Suppressor macrophage treated with lipopolysaccharide for 1 hour (primary cell): ENCODE data around the gene MCEE.
A peak's percentile ranks its signal among the peaks of the same experiment; 100 is the strongest.

Source experiments
- DNase-seq, 3 donors: peaks; one replicate each; pipeline ENCODE4 v3.0.0-alpha.2; 2020 to 2022

MCEE gene

GRCh38 chr2:71074893-71075395, 55.1 kb downstream of the MCEE start:
- peak in 2 of 3 donors; percentile 19 to 28 for DNase-seq

DNA sequence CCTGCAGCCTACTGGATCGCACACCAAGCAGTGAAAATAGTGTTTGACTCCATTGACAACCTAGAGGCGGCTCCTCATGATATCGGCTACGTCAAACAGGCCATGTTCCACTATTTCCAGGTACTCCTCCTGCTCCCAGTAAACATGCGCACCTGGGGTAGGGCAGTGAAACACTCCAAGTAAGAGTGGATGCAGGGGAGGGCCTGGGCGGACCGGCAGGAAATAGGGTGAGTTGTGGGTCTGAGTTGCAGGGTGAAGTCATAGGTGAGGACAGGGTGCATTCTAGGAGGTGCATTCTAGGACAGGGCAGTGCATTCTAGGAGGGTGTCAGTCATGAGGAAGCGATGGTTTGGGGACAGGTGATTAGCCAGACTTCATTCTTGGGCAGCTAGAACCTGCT, 56.6 kb downstream of the MCEE start:
- peak in 1 of 3 donors; percentile 15 for DNase-seq

DNA sequence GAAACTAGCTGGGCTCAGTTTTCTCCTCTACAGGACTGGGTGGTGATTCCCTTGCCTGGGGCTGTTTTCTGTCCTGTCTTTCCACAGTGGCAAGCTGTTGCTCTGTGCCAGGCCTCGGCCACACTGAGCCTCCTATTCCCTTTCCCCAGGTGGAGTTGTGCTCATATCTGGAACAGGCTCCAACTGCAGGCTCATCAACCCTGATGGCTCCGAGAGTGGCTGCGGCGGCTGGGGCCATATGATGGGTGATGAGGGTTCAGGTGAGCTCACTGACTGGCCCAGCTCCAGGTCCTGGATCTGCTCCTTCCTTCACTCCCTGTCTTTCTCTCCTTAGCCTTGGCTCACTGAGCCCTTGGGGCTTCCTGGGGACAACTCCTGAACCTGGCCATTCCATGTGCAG, 57.5 kb downstream of the MCEE start:
- peak in 1 of 3 donors; percentile 8 for DNase-seq

GRCh38 chr2:71071681-71072398, 58.2 kb downstream of the MCEE start:
- DNase-seq, result peak; percentile 92 to 99 (median 98)

DNA sequence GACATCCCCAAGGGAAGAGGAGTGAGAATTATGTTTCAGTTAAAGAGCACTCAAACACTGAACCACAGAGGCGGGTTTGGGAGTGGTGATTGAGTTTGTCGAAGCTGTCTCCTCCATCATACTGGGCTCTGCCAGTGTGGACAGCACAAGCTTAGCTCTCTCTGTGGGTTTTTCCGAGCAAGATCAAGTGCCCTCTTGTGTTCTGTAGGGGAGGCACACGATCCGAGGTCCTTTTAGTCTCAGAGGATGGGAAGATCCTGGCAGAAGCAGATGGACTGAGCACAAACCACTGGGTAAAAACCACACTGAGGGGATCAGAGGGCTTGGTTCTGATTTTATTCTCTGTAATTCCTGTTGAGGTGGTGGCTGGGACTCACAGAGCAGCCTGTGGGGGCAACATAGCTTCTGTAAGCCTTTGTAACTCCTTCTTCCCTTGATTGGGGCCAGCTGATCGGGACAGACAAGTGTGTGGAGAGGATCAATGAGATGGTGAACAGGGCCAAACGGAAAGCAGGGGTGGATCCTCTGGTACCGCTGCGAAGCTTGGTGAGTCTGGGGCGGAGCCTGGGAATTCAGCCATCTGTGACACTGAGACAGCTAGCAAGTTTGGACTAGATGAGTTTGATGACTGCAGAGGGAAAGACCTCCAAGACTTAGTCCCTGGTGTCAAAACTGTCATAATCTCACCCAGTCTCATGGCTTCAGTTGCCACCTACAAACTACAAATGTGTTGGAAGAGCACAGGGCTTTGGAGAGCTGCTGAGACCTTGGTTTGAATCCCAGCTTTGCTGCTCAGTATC, 59.5 kb downstream of the MCEE start:
- peak; percentile 77 to 79 (median 77) for DNase-seq

DNA sequence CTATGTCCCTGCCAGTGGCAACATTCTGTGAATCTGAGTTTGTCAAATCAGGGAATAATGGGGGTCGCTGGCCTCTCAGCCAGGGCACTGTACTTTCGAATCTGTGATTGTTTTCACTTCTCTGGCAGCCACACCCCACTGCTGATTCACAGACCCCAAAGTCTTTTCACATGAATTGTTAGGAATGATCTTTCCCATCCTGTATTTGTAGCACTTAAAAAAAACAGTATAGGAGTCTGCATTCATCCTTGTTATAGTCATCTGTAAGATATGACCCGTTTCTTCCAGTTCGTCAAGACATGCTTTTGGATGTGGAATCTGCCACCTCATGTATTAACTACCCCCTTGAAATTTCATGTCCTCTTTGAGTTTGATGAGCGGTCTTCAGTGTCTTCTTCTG, 60.7 kb downstream of the MCEE start:
- no peak for DNase-seq

DNA sequence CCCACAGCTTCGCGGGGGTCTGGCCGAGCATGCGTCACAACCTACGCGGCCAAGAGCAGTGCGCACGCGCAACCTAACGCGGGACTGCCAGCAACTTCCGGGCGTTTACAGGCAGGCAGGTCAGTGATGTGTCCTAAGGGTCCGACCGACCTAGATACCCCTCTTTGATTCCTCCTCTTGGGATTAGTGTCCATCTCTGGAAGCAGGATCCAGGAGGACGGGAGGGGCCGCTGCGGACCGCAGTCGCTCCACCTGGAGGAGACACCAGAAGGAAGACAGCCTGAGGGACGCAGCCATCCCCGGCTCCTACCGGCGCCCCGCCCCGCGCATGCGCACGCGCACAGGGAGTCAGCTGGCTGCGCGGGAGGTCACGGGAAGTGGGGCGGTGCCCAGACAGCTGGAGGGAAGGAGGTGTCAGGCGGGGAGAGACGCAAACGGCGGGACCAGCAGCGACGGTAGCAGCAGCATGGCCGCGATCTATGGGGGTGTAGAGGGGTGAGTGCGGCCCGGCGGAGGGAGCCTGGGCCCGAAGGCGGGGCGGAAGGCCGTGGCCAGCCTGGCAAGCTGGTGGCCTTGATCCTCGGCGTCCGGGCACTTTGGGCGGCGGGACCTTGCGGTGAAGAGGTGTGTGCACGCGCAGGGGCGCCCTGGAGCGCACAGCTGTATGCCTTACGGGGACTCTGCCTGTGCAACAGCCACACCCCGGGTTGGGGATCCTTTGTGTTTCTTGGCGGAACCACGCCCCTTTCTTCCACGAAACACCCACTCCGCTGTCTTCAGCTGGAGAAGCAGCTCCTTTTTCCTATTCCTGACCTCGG, 61.6 kb downstream of the MCEE start, which contains the start of gene NAGK:
NAGK (plus strand) TSS at position 431 of the 818 bp plus-strand sequence; CDS start at position 467, 36 bp downstream.
- peak; percentile 97 to 99 (median 98) for DNase-seq

GRCh38 chr2:71067567-71068217, 62.3 kb downstream of the MCEE start:
- peak in 1 of 3 donors; percentile 18 for DNase-seq

- no peak for DNase-seq
Measured at GRCh38 chr2:71066856-71067255, 63.2 kb downstream of the MCEE start.

GRCh38 chr2:71064754-71065621, 65.0 kb downstream of the MCEE start:
- peak; percentile 77 to 86 (median 77) for DNase-seq

- no peak for DNase-seq
Measured at GRCh38 chr2:71064110-71064611, 65.9 kb downstream of the MCEE start.

GRCh38 chr2:71063216-71063615, 66.8 kb downstream of the MCEE start:
- DNase-seq, result no peak

DNA sequence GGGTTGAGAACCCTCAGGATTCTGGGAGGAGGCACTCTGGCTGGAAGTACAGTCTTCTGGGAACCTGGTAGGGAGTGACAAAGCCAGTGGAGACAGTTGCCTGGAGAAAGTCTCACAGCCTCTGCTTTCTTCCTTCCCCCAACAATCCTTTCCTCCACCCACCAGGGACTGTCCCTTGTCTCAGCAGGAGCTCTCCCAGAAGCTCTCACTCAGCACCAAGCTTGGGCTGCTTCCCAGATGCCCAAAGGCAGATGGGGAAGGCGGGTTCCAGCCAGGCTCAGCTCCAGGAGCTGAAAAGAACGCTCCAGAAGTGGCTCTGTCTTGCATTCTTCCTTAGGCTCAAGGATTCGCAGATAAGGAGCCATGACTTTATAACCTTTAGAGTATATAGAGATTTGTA, 69.2 kb downstream of the MCEE start:
- peak in 2 of 3 donors; percentile 31 to 47 for DNase-seq

- DNase-seq, result no peak
Measured at GRCh38 chr2:71060211-71060610, 69.8 kb downstream of the MCEE start.
